ENCODE results near the gene ARHGEF33. TPM values are rescaled to one million over a fixed set of nuclear protein-coding genes. Genes with fewer than 3 reads are reported as not detected.

The ARHGEF33 gene
- 0.99 TPM in 1 of 2 replicates, not detected in the other for total RNA-seq

DNA sequence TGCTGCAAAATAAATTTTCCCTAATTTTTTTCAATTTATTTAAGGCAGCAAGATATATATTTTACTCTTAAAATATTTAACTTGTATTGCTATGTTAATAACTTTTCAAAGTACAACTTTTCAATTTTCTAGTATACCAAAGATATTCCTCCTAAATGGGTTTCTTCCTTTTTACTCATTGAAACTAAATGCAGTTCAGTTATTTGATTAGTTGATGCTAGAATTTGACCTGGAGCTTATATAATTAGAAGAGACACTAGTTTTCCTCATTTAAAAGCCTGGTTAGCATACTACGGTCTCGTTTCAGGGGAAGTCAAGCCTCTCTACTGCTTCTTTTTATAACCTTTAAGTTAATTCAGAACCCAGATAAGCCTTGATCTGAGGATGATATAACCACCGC is at the start of gene ARHGEF33:
TSS of gene ARHGEF33 (plus strand) at position 301 of the 400 bp plus-strand sequence. CDS start 29,573 bp downstream, outside the sequence.
- DNase-seq (ENCODE audit: low read depth), result no peak

DNA sequence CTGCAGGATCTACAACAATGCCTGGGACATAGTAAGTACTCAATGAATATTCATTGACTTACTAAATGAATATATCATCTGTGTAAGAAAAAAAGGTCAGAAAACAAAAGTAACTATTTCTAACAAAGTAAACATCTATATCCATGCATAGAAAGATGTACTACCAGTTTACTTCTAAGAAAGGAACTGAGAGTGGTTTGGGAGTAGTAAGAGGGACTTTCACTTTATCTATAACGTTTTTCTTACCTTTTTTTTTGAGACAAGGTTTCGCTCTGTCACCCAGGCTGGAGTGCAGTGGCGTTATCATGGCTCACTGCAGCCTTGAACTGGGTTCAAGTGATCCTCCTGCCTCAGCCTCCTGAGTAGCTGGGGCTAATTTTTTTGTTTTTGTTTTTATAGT is 39.6 kb upstream of the ARHGEF33 start:
- DNase-seq (ENCODE audit: low read depth), result no peak

DNA sequence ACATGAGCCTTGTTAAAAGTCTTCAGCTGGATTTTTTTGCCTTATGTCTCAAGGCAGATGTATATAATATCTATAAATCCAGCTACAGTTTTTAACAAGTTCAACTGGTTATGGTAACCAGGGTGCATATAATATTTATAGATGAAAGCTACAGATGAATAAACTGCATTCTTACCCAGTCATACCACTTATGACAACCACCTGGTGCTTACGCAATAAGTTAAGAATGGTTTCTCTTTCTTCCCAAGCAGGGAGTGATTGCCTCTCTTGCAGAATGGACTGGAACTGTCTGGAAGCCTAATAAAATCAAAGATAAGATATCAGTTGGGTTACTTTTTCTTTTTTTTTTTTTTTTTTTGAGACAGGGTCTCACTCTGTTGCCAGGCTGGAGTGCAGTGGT is 33.5 kb upstream of the ARHGEF33 start:
- DNase-seq (ENCODE audit: low read depth), result peak; percentile 60

DNA sequence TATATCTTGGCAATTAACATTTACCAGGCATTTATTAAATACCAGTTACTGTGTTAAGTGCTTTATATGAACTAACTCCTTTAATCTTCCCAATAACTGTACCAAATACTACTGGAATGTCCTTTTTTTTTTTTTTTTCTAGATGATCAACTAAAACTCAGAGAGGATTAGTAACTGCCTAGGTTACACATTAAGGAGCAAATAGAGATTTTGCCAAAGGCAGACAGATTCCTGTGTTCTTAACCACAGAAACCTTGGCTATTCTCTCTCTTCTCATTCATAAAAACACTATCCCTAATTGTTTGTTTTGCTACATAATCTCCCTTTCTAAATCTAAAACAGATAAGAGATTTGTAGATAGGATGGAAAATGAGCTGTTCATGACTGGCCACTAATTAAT is 27.2 kb upstream of the ARHGEF33 start:
- peak; percentile 68 for DNase-seq (ENCODE audit: low read depth)

DNA sequence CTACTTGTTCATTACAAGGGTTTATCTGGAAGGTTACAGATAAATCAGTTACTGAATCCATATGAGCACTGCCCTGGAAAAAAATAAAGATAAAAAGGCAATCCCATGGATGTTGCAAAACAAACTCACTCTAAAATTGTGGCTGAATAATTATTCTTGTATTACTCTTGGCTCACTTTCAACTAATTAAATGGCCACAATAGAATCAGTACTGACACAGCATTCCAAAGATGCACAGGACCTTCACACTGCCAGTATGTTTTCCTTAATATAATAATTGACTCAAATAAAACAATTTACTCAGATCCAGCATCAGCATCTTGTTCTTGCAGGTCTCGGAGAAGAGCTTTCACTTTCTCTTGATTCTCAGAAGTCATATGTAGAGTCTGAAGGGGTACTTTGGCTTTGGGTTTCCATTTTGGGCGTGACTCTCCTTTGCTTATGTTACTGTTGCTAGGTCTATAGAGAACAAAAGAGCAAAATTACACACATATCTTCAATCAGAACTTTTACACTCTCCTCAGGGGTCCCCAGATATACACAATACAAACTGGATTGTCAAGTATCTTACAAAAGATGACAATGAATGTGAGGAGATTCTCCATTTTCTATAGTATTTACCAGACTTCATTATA is 26.5 kb upstream of the ARHGEF33 start:
- peak; percentile 58 for DNase-seq (ENCODE audit: low read depth)

DNA sequence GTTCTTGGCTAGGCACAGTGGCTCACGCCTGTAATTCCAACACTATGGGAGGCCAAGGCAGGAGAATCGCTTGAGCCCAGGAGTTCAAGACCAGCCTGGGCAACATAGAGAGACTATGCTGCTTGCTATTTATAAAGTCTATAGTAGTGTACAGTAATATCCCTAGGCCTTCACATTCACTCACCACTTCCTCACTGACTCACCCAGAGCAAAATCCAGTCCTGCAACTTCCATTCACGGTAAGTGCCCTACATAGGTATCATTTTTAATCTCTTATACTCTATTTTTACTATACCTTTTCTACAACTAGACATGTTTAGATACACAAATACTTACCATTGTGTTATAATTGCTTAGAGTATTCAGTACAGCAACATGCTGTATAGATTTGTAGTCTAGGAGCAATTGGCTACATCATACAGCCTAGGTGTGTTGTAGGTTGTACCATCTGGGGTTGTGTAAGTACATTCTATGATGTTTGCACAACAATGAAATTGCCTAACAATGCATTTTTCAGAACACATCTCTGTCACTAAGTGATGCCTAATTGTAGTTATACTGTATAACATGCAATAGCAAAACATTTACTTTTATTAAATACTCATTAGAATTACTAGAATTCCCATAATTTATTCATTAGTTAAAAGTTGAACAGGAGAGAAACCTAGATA is 22.8 kb upstream of the ARHGEF33 start:
- peak; percentile 17 for DNase-seq (ENCODE audit: low read depth)

DNA sequence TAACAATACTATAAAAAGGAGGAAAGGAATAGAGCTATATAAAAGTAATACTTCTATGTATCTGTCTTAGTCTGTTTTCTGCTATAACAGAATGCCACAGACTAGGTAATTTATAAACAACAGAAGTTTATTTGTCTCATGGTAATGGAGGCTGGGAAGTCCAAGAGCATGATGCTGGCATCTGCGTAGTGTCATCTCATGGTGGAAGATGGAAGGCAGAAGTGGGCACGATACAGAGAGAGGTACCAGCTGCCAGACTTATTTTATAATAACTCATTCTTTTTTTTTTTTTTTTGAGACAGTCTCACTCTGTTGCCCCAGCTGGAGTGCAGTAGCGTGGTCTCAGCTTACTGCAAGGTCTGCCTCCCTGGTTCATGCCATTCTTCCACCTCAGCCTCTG is 18.2 kb upstream of the ARHGEF33 start:
- DNase-seq (ENCODE audit: low read depth), result no peak

DNA sequence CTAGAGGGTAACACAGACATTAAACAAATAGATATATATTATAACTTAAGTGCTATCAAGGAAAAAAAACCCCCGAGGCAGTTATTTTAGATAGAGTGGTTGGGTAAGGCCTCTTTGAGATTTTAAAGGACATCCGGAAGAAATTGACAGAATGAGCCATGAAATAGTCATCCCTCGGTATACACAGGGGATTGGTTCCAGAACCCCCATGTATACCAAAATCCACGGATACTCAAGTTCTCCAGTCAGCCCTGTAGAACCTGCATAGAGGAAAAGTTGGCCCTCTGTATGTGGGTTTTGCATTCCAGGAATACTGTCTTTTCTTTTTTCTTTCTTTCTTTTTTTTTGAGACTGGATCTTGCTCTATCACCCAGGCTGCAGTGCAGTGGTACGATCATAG is 15.9 kb upstream of the ARHGEF33 start:
- no peak for DNase-seq (ENCODE audit: low read depth)

DNA sequence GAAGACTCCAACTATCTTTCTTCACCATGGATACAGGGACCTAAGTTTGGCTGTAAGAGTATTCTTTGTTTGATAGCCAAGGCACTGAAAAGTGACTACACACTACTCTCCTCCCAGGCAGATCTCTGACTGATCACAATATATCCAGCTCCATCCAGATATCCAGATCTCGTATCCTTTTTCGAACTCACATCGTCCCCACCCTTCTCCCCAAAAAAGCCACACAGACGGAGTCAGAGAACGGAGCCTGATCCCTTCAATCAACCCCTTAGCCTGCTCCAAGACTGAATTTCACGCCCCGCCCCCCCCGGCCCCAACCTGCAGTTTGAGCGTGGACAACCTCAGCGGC is 14.5 kb upstream of the ARHGEF33 start:
- no peak for DNase-seq (ENCODE audit: low read depth)

DNA sequence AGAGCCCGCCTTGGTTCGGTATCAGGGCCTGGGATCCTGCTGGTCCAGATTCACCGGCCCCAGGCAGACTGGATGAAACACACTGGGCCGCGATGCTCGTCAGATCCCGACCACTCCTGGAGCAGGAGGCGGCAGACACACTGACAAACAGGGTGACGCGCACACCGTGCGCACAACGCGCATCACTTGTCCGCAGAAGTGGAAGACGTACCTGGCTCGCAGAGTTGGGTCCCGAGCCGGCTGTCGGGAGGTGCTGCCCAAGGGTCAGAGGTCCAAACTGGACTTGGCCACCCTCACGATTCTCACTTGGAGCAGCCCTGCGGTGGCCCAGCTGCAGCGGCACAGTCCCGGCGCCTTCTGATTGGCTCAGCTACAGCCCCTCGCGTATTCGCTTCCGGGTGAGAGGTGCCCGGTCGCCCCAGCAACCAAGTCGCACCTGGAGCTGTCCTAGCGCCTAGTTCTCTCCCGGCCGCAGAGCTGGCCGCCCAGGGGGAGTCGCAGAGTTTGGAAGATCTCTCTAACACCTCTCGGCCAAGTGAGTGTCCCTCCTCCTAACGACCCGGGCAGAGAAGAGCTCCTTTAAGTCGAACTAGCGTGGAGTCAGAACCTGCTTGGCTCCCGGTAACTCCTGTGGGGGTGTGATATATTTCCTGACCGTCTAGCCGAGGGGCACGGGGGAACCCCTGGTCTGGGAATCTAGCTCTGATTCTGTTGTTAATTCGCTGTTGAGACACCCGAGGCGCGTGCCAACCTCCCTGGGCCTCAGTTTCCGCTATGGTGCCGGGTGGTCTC is 13.9 kb upstream of the ARHGEF33 start, which contains the start of the genes DHX57 and MORN2:
TSS of gene DHX57 (minus strand) at position 359 of the 792 bp plus-strand sequence. CDS start 7,529 bp downstream, outside the sequence.
TSS of gene MORN2 (plus strand) at position 401 of the 792 bp plus-strand sequence.
- peak; percentile 68 for DNase-seq (ENCODE audit: low read depth)

DNA sequence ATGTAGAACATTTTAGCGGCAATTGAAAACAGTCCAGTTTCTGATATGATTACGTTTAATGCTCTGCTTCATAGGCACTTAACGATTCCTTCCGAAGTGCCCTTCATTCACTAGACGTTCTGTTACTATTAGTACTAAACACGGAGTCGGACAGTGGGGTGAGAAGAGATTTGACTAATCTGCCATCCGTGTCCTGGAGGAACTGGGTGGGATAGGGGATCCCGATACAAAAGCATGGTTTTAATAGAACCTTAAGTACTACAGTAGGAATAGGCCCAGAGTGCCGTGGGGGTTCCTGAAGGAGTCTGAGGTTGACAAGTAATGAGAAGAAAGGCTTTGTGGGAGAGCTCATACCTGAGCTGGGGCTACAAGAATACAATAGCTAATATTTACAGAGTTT is 13.3 kb upstream of the ARHGEF33 start:
- no peak for DNase-seq (ENCODE audit: low read depth)

DNA sequence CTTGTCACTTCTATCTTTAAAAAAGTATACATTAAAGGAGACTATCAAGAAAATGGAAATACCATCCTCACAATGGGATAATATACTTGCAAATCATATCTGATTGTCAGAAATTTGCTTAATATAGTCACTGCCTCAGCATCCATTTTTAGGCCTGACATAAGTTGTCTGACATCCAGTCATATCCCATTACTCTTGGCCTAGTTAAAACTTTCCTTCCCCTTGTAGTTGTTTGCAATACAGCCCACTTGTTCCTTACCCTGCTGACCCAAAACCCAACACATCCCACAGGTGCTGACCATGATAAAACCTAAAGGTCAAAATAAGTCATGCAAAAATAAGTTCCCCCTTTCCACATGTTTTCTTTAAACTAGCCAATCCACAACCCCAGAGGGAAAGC is 3.6 kb upstream of the ARHGEF33 start:
- DNase-seq (ENCODE audit: low read depth), result no peak

DNA sequence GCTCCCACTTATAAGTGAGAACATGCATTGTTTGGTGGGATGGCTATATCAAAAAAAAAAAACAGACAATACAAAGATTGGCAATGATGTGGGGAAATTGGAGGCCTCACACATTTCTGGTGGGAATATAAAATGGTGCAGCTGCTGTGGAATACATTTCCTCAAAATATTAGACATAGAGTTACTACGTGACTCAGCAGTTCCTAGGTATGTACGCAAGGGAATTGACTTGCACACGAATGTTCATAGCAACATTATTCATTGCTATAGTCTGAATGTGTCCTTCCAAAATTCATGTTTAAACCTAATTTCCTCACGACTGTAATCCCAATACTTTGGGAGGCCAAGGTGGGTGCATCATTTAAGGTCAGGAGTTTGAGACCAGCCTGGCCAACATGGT is 2.3 kb upstream of the ARHGEF33 start:
- DNase-seq (ENCODE audit: low read depth), result no peak

DNA sequence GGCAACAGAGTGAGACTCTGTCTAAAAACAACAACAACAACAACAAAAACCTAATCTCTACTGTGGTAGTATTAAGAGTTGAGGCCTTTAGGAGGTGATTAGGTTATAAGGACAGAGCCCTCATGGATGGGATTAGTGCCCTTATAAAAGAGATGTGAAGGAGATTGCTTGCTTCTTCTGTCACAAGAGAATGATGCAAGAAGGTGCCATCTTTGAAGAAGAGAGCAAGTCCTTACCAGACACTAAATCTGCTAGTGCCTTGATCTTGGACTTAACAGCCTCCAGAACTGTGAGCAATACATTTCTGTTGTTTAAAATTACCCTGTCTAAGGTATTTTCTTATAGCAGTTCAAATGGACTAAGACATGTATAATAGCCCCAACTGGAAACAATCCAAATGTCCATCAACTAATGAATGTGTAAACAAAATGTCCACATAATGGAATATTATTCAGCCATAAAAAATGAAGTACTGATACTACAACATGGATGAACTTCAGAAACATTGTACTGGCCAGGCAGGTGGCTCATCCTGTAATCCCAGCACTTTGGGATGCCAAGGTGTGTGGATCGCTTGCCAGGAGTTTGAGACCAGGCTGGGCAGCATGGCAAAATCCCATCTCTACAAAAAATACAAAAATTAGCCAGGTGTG is 1.6 kb upstream of the ARHGEF33 start:
- no peak for DNase-seq (ENCODE audit: low read depth)

DNA sequence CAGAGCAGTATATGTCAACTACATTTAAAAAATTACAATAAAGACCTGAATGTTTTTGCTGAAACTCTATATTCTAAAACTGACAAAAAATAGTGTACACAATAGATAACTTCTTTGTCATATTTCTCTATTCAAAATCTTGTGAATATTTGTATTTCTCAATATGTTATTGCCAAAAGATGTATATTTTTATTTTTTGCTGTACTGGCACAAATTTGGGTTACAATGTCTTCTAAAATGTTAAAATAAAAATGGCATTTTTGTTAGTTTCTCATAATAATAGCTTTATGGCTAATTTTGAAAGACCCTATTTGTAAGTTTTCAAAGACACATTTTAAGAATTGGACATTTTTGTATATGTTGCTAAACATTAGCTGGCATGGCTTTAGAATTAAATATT is 630 bp upstream of the ARHGEF33 start:
- DNase-seq (ENCODE audit: low read depth), result no peak

DNA sequence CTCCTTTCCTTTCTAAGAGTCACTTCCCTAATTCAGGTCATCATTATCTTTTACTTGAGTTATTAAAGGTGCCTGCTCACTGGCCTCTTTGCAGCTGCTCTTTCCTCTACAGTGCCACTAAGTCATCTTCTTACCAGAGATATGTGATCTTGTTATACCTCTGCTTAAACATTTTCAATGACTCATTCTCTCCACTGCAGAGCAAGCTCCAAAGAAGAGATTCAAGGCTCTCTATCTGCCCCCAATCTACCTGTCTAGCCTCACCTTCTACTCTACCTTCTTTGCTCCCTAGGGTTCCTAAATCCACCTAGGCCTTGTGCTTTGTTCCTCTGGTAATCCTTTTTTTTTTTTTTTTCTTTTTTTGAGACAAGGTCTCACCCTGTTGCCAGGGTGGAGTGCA is 3.1 kb downstream of the ARHGEF33 start:
- no peak for DNase-seq (ENCODE audit: low read depth)

DNA sequence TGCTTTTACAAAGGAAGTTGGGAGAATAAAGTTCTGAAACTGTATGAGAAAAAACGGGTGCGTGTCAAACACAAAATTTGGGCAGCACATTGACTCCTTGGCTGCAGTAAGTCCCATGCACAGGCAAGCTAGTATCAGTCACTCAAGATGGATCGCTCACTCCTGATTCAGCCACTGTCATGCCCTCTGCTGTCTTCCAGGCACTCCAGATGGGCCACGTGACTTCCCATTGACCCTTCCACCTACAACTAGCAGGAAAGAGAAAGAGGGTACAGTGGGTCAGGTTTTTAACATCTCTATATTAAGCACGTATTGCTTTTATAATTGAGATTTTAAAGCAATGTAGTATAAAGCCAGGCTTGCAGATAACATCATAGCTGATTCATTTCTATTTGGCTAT is 8.6 kb downstream of the ARHGEF33 start:
- no peak for DNase-seq (ENCODE audit: low read depth)

DNA sequence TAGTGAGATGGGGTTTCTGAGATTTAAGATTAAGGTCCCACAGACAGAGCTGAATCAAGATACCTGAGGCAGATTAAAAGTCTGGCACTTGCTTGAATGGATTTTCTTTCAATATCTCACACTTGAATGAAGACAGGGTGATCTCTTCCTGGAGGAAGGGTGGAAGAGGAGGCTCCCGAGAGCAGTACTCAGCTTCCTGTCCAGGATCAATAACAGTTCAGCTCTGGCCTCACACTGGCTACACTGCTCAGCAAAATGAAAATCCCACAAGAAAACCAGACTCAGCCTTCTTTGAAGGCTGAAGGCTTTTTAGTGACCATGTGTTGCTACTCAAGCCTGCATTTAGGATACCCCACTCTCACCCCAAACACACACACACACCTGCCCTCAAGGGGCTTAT is 11.1 kb downstream of the ARHGEF33 start:
- no peak for DNase-seq (ENCODE audit: low read depth)

DNA sequence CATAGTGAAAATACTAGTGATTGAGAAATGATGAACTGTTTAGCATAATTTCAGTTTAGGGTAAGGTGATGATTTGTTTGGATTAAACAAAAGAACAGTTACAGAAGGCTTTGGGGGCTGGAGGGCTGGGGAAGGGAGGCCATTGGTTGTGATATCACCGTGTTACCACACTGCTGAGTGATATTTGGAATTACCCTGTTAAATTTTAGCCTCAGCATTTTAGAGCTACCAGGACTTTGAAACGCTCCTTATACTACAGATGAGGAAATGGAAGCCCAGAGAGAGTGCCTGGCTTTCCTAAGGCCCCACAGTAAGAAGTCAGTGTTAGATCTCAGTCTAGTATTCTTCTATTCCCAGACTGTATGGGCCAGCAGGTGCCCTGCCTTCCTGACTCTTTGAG is 15.6 kb downstream of the ARHGEF33 start:
- no peak for DNase-seq (ENCODE audit: low read depth)

DNA sequence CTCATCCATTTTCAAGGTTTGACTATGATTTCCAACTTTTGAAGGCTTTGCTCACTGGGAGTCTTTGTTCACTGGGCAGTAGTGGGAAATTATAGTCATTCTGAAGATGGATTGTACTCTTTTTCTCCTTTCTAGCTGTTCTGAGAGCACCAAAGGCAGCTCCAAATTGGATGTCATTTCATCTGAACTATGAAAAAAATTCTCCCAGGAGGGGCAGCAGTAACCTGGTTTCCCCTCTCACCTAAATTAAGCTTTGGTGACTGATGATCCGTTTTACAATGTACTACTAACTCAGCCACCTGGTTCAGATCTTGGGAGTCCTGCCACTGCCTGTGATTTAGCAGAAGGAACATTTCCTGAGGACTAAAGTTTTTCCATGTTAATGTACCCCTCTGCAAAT is 17.6 kb downstream of the ARHGEF33 start:
- DNase-seq (ENCODE audit: low read depth), result no peak

DNA sequence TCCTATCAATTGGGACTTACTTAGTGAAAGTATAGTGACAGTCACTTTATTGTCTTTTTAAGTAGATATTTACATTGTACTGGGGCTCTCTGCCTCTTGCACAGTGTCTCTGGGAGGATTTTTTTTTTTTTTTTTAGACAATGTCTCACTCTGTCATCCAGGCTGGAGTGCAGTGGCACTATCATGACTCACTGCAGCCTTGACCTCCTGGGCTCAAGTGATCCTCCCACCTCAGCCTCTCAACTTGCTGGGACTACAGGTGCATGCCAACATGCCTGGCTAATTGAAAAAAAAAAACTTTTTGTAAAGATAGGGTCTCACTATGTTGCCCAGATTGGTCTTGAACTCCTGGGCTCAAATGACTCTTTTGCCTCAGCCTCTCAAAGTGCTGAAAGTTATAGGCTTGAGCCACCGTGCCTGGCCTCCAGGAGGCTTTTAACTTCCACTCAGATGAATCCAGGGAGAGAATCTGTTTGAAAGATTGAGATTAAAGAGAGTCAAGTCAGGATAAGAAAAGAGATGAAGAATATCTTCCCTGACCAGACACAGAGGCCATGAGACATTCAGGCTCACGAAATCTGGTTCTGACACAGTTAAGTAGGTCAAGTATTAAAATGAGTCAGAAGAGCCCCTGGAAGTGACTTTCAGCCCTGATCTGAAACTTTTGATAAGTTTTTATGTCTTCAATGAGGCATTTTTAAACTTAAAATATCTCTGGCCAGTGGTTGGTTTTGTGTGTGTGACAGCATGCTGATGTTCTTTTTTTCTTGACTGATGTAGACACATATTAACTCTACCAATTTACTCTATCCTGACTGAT is 18.3 kb downstream of the ARHGEF33 start:
- no peak for DNase-seq (ENCODE audit: low read depth)
